Astrocyte (in vitro differentiated cells and primary cell): ENCODE results near the gene ATP8A1.

Source experiments
- CTCF ChIP-seq: IDR thresholded peaks from 2 replicates; pipeline ENCODE4 v1.5.1; 2011; ENCODE audit warnings: low read depth, mild to moderate bottlenecking, inconsistent platforms, low read length, moderate library complexity; ENCODE audit not compliant: insufficient read depth
- EZH2 ChIP-seq: IDR thresholded peaks from 2 replicates; pipeline ENCODE4 v1.6.1; 2012; ENCODE audit warnings: mild to moderate bottlenecking, low read length, inconsistent platforms; ENCODE audit not compliant: insufficient read depth

DNA sequence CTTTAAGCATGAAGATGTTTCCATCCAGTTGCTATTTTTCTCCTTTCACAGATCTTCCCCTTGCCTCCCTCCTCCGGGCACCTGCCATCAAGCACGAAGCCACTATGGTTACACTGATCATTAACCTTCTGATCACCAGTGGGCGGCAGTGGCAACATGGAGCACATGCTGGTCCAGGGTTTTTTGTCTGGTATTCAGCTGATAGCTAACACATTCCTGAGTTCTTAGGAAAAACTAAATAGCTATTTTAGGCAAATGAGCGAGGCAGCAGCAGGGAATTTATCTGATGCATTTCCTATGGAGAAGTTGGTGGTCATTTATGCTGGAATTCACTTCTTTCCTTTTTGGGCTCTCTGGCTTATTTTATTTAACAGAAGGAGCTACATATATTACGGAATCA is 236.8 kb downstream of the ATP8A1 start:
- TF ChIP-seq CTCF (no peak), EZH2 (no peak)
